Endothelial cell of umbilical vein (primary cell): ENCODE results near the gene ANKHD1. TPM values are rescaled to one million over a fixed set of nuclear protein-coding genes. Genes with fewer than 3 reads are reported as not detected.

Experiments used
- BruUV-seq: library from RNA; stranded (reverse); fragments of 400-500 nt; replicated peaks from 2 replicates; lab custom pipeline; 2021; lab: Mats Ljungman, UMichigan
- CTCF ChIA-PET: fragments of 300-600, 350-600 bp; sonication (Branson Sonifier 250); formaldehyde crosslinking; loops from one replicate; lab custom pipeline; 2021; ENCODE audit warnings: antibody characterized with exemption, inconsistent platforms; lab: Charles Lee
- POLR2A ChIA-PET: fragments of 300-600, 350-600 bp; sonication (Branson Sonifier 250); formaldehyde crosslinking; loops from one replicate; lab custom pipeline; 2021; ENCODE audit warnings: antibody characterized with exemption, inconsistent platforms; lab: Charles Lee
- DNase-seq: peaks from one replicate; pipeline ENCODE4 v3.0.0-alpha.2; 2011; ENCODE audit warnings: low read depth, low spot score
- FAIRE-seq: peaks from 2 replicates; lab custom pipeline; 2011; peaks lifted over from hg19 to GRCh38; lab: Jason Lieb, UNC
- H2AFZ ChIP-seq: 2 replicates; pipeline ENCODE4 v1.6.0; 2012; ENCODE audit warnings: low read depth, low read length, control low read depth, inconsistent platforms
- H3K27ac ChIP-seq: 2 replicates; pipeline ENCODE4 v1.5.1; 2011; ENCODE audit warnings: low read depth, mild to moderate bottlenecking, control low read depth, low read length, moderate library complexity; ENCODE audit not compliant: insufficient read depth
- H3K27me3 ChIP-seq, 2 experiments: 2 replicates each; pipeline versions ENCODE4 v1.6.0 to v1.6.1; 2011; ENCODE audit warnings: low read length in 2 of 2, mixed read lengths in 1 of 2; ENCODE audit not compliant: control insufficient read depth in 2 of 2, insufficient read depth in 2 of 2
- H3K36me3 ChIP-seq, 2 experiments: 2 replicates in 1 of 2; 3 replicates in 1 of 2; pipeline ENCODE4 v1.5.1; 2011; ENCODE audit warnings: low read length in 2 of 2, mild to moderate bottlenecking in 1 of 2, moderate library complexity in 1 of 2; ENCODE audit not compliant: control insufficient read depth in 2 of 2, insufficient read depth in 2 of 2; ENCODE audit errors: extremely low read depth in 1 of 2
- H3K4me1 ChIP-seq: 3 replicates; pipeline ENCODE4 v1.5.1; 2011; ENCODE audit warnings: mild to moderate bottlenecking, low read length; ENCODE audit not compliant: control insufficient read depth, insufficient read depth; ENCODE audit errors: extremely low read depth
- H3K4me2 ChIP-seq: 2 replicates; pipeline ENCODE4 v1.6.1; 2011; ENCODE audit warnings: low read length, control low read depth, mixed read lengths; ENCODE audit not compliant: insufficient read depth
- H3K4me3 ChIP-seq, 3 experiments: fragments of 200-600 bp in 1 of 3; sonication (generic), shearing (Covaris generic) in 1 of 3; replicated peaks in 1 of 3; 2 replicates each; pipeline ENCODE4 v1.5.1; 2011 to 2016; ENCODE audit warnings: control low read depth in 3 of 3, low read length in 3 of 3, mild to moderate bottlenecking in 2 of 3, inconsistent platforms in 1 of 3, low read depth in 1 of 3, moderate library complexity in 1 of 3; ENCODE audit not compliant: insufficient read depth in 1 of 3
- H3K79me2 ChIP-seq: 2 replicates; pipeline ENCODE4 v1.6.0; 2012; ENCODE audit warnings: low read length, inconsistent platforms; ENCODE audit not compliant: control insufficient read depth, insufficient read depth
- H3K9ac ChIP-seq: replicated peaks from 2 replicates; pipeline ENCODE3; 2011; ENCODE audit warnings: low read length, control low read depth; ENCODE audit not compliant: insufficient read depth; ENCODE audit errors: extremely low read depth
- H3K9me1 ChIP-seq: replicated peaks from 3 replicates; pipeline ENCODE4 v1.6.0; 2011; ENCODE audit warnings: mild to moderate bottlenecking, low read length; ENCODE audit not compliant: control insufficient read depth, insufficient read depth; ENCODE audit errors: extremely low read depth
- H3K9me3 ChIP-seq: replicated peaks from 2 replicates; pipeline ENCODE4 v1.5.1; 2012; ENCODE audit warnings: low read length, inconsistent platforms; ENCODE audit not compliant: control insufficient read depth, insufficient read depth
- H4K20me1 ChIP-seq: replicated peaks from 2 replicates; pipeline ENCODE3; 2011; ENCODE audit warnings: mild to moderate bottlenecking, low read length; ENCODE audit not compliant: control insufficient read depth, insufficient read depth; ENCODE audit errors: extremely low read depth
- FOS ChIP-seq: IDR thresholded peaks from 2 replicates; pipeline ENCODE4 v1.6.1; 2011; ENCODE audit warnings: mild to moderate bottlenecking, low read length, moderate library complexity, borderline replicate concordance; ENCODE audit not compliant: insufficient read depth
- MYC ChIP-seq: IDR thresholded peaks from one replicate; pipeline ENCODE4 v1.6.1; 2011; ENCODE audit warnings: mild to moderate bottlenecking, low read depth, low read length
- POLR2A ChIP-seq: IDR thresholded peaks from 2 replicates; pipeline ENCODE4 v1.6.1; 2012; ENCODE audit warnings: low read depth, mild to moderate bottlenecking, control low read depth, low read length
- POLR2AphosphoS5 ChIP-seq: IDR thresholded peaks from 2 replicates; pipeline ENCODE4 v1.6.1; 2012; ENCODE audit warnings: low read depth, mild to moderate bottlenecking, control low read depth, low read length, moderate library complexity; ENCODE audit not compliant: insufficient read depth
- dilution Hi-C: fragments of 300-500 bp; cut with MboI; formaldehyde crosslinking; loops from one replicate; pipeline ENCODE4 v1.15.0; 2019; ENCODE audit warnings: low sequenced_read_pairs; ENCODE audit not compliant: extremely low pct_ligation_motif_present
- intact Hi-C: fragments of 100-400 bp; cut with micrococcal nuclease; formaldehyde crosslinking; loops from one replicate; pipeline ENCODE4 v1.10.0; 2022
- polyA plus RNA-seq, 4 experiments: library from polyadenylated mRNA; depleted of rRNA in 3 of 4; stranded (reverse) in 3 of 4; unstranded in 1 of 4; fragments of >200 nt; gene quantifications; 2 replicates each; pipeline versions ENCODE4 v1.2.1 to v1.2.3, GENCODE V29; 2011 to 2012; ENCODE audit warnings: missing spikeins in 1 of 4
- total RNA-seq: library from RNA; stranded (reverse); gene quantifications from 2 replicates; pipeline ENCODE4 v1.2.3, GENCODE V29; 2021
- TF ChIP-seq, protein P1 (sequence below), 2 donors: IDR thresholded peaks; 1 replicate in 1 of 2; 2 replicates in 1 of 2; pipeline ENCODE4 v1.5.1; 2011; ENCODE audit warnings: low read length in 2 of 2, mild to moderate bottlenecking in 2 of 2, moderate library complexity in 2 of 2, control low read depth in 1 of 2, inconsistent platforms in 1 of 2, low read depth in 1 of 2; ENCODE audit not compliant: insufficient read depth in 1 of 2; ENCODE audit errors: extremely low read depth in 1 of 2

Gene ANKHD1
- total and polyA plus RNA-seq, 2 donors (not counting 3 experiments of a cell fraction or from before 2014, with no cell fraction given), result 56.1 to 87.0 TPM

GRCh38 chr5:140556438-140556837 lies 154.8 kb downstream of the ANKHD1 start:
- Histone ChIP-seq H3K4me3 (peak overlapping the region; percentile 54 to 92 (median 83)), H3K27ac (peak overlapping the region; percentile 79), H2AFZ (no peak overlapping the region), H4K20me1 (no peaks in the 10 kb centered on the region), H3K9me1 (no peaks in the 10 kb centered on the region), H3K27me3 (no peaks in the 10 kb centered on the region), H3K36me3 (no peaks in the 10 kb centered on the region), H3K4me1 (peaks cover 15% of the 10 kb centered on the region), H3K79me2 (peaks cover 37% of the 10 kb centered on the region), H3K9me3 (no peaks in the 10 kb centered on the region), H3K4me2 (peak overlapping the region; percentile 94), H3K9ac (peak overlapping the region; percentile 88)
- FAIRE-seq, result peak; percentile 58
- TF ChIP-seq FOS, result no peak
- TF ChIP-seq, protein P1, sequence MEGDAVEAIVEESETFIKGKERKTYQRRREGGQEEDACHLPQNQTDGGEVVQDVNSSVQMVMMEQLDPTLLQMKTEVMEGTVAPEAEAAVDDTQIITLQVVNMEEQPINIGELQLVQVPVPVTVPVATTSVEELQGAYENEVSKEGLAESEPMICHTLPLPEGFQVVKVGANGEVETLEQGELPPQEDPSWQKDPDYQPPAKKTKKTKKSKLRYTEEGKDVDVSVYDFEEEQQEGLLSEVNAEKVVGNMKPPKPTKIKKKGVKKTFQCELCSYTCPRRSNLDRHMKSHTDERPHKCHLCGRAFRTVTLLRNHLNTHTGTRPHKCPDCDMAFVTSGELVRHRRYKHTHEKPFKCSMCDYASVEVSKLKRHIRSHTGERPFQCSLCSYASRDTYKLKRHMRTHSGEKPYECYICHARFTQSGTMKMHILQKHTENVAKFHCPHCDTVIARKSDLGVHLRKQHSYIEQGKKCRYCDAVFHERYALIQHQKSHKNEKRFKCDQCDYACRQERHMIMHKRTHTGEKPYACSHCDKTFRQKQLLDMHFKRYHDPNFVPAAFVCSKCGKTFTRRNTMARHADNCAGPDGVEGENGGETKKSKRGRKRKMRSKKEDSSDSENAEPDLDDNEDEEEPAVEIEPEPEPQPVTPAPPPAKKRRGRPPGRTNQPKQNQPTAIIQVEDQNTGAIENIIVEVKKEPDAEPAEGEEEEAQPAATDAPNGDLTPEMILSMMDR (IDR thresholded peaks at IDR 0.05; ENCODE audit: extremely low read depth in 1 of 2, insufficient read depth in 1 of 2, low read depth in 1 of 2, low read length in 2 of 2), result no peak
- POLR2A ChIA-PET, result interaction anchor here (0.7 kb wide), 1 partner anchor 1533 kb away, joined by 3 read pairs; no protein-coding TSS in a partner anchor
- BruUV-seq, result TSS peak; percentile 62
- DNase-seq, result peak; percentile 53
- CTCF ChIA-PET, result interaction anchor here (1.1 to 3.9 kb wide), 2 partner anchors 9 to 75 kb away, joined by 3 to 18 read pairs; partner anchors contain the start of gene EIF4EBP3
- dilution Hi-C loops, result no loop called here
- intact Hi-C loops, result loop anchor here (2.0 kb wide), 1 partner anchor 82 kb away; the partner anchor contains the start of gene TMCO6

DNA sequence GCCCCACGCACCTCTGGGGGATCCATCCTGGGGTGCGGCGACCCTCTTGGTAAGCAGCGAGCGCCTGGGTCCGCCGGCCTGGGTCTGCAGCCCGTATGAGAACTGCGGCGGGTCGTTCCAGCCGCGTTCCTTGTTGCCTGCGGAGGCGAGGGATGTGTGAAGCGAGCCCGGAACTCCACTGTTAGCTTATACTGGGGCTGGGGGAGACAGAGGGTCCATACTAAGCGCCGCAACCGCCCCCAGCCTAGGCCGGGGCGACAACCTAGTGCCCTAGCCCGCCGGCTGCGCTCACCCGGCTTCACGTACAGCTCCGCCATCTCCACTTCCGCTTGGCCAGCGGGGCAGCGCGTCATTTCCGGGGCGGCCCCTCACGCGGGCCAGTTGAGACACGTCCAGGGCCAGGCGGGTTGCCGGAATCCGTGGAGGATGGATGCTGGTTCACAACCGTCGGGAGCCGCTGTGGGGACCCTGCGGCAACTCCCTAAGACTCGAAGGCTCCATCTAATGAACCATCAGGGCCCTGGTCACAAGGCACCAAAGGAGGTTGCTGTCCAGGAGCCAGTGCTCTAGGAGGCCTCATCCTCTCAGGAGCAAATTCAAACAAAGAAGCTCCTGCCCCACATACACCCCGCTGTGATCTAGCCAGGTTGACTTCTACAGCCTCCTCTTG lies 155.6 kb downstream of the ANKHD1 start, which contains the start of gene SRA1:
TSS of gene SRA1 (minus strand) at position 338 of the 670 bp plus-strand sequence. CDS start at position 317, 21 bp downstream.
- Histone ChIP-seq H3K27ac (peak within 1 kb of the TSS; percentile 79), H2AFZ (peak within 1 kb of the TSS; percentile 58), H3K36me3 (no peaks in the 10 kb centered on the region), H3K9ac (peak within 1 kb of the TSS; percentile 88), H3K4me2 (peak within 1 kb of the TSS; percentile 94), H3K9me1 (no peaks in the 10 kb centered on the region), H3K27me3 (no peaks in the 10 kb centered on the region), H3K79me2 (peaks cover 37% of the 10 kb centered on the region), H4K20me1 (no peaks in the 10 kb centered on the region), H3K4me1 (peaks cover 15% of the 10 kb centered on the region), H3K4me3 (peak within 1 kb of the TSS; percentile 54 to 92 (median 83)), H3K9me3 (no peaks in the 10 kb centered on the region)
- ChIA-PET CTCF (interaction anchor here (0.6 to 3.9 kb wide), 4 partner anchors 10 to 184 kb away, joined by 3 to 18 read pairs (median 10); partner anchors contain the start of genes CD14 and EIF4EBP3), POLR2A (interaction anchor here (1.3 kb wide), 2 partner anchors 9 to 90 kb away, joined by 3 to 7 read pairs; partner anchors contain the start of genes EIF4EBP3, IK and NDUFA2)
- no TSS peak for BruUV-seq
- TF ChIP-seq POLR2A (peak; percentile 99), POLR2AphosphoS5 (peak; percentile 98), MYC (no peak)
- peak; percentile 92 for DNase-seq
- peak; percentile 96 for FAIRE-seq
- dilution Hi-C loops (no loop called here), intact Hi-C loops (loop anchor here (1.0 to 2.0 kb wide), 2 partner anchors 10 to 82 kb away; partner anchors contain the start of genes EIF4EBP3 and TMCO6)
